Peyer's patch (tissue), 4 donors: Measurements from ENCODE around the gene BSN. TPM values are rescaled to one million over a fixed set of nuclear protein-coding genes. Genes with fewer than 3 reads are reported as not detected.

Experiments used
- DNase-seq, 3 donors: peaks; one replicate each; pipeline ENCODE4 v3.0.0-alpha.2; 2017 to 2019
- H3K27ac ChIP-seq, 4 donors: fragments of 200-600 bp; sonication (generic); one replicate each; pipeline ENCODE4 v1.5.1; 2016 to 2019
- H3K27me3 ChIP-seq, 2 donors: fragments of 200-600 bp; sonication (generic); one replicate each; pipeline ENCODE4 v1.5.1; 2019
- H3K36me3 ChIP-seq, 3 donors: fragments of 200-600 bp; sonication (generic); one replicate each; pipeline ENCODE4 v1.5.1; 2016 to 2019
- H3K4me1 ChIP-seq, 4 donors: fragments of 200-600 bp; sonication (generic); one replicate each; pipeline ENCODE4 v1.5.1; 2016 to 2019
- H3K4me3 ChIP-seq, 4 donors: fragments of 200-600 bp; sonication (generic); 1 replicate in 3 of 4; 2 replicates in 1 of 4; pipeline ENCODE4 v1.5.1; 2016 to 2019; ENCODE audit warnings: mild to moderate bottlenecking in 1 of 4
- H3K9me3 ChIP-seq, 4 donors: fragments of 200-600 bp; sonication (generic); one replicate each; pipeline ENCODE4 v1.5.1; 2016 to 2019; ENCODE audit warnings: mild to moderate bottlenecking in 1 of 4
- POLR2A ChIP-seq, 2 donors: fragments of 450-650 bp; IDR thresholded peaks; one replicate each; pipeline ENCODE4 v1.5.1; 2017; ENCODE audit warnings: antibody characterized with exemption in 2 of 2, mild to moderate bottlenecking in 2 of 2, moderate library complexity in 2 of 2
- total RNA-seq, 4 donors: library from RNA; depleted of rRNA; stranded (reverse); fragments of >200 nt; gene quantifications; one replicate each; pipeline ENCODE4 v1.1.0, GENCODE V29; 2016
- TF ChIP-seq, protein P1 (sequence below), 6 experiments: fragments of 450-650 bp in 4 of 6; fragments of 200-600 bp in 2 of 6; sonication (generic) in 1 of 6; IDR thresholded peaks; one replicate each; pipeline ENCODE4 v1.5.1; 2017 to 2019; ENCODE audit warnings: antibody characterized with exemption in 6 of 6, mild to moderate bottlenecking in 3 of 6, moderate library complexity in 1 of 6

The BSN gene
- total RNA-seq, 4 donors from 2014 or later, result 0.18 to 3.3 (median 0.85) TPM

DNA sequence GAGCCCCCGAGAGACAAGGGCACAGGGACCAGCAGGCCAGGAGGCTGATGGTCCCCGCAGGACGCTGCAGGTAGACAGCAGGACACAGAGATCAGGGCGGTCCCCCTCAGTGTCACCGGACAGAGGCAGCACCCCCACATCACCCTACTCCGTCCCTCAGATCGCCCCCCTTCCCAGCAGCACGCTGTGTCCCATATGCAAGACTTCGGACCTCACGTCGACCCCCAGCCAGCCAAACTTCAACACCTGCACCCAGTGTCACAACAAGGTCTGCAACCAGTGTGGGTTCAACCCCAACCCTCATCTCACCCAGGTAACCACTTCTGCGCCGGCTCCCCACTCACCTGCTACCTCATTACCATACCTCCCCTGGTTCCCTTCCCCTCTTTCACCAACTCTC, 70.8 kb downstream of the BSN start:
- TF ChIP-seq, protein P1, sequence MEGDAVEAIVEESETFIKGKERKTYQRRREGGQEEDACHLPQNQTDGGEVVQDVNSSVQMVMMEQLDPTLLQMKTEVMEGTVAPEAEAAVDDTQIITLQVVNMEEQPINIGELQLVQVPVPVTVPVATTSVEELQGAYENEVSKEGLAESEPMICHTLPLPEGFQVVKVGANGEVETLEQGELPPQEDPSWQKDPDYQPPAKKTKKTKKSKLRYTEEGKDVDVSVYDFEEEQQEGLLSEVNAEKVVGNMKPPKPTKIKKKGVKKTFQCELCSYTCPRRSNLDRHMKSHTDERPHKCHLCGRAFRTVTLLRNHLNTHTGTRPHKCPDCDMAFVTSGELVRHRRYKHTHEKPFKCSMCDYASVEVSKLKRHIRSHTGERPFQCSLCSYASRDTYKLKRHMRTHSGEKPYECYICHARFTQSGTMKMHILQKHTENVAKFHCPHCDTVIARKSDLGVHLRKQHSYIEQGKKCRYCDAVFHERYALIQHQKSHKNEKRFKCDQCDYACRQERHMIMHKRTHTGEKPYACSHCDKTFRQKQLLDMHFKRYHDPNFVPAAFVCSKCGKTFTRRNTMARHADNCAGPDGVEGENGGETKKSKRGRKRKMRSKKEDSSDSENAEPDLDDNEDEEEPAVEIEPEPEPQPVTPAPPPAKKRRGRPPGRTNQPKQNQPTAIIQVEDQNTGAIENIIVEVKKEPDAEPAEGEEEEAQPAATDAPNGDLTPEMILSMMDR (IDR thresholded peaks at IDR 0.05), result no peak
- no peak for TF ChIP-seq POLR2A (IDR thresholded peaks at IDR 0.05)
- no peaks in the 10 kb centered on the region for H3K36me3 ChIP-seq
- no peaks in the 10 kb centered on the region for H3K4me1 ChIP-seq
- no peaks in the 10 kb centered on the region for H3K9me3 ChIP-seq
- H3K27ac ChIP-seq, result no peak overlapping the region
- no peak for DNase-seq
- H3K27me3 ChIP-seq, result no peaks in the 10 kb centered on the region
- H3K4me3 ChIP-seq, result no peak overlapping the region

DNA sequence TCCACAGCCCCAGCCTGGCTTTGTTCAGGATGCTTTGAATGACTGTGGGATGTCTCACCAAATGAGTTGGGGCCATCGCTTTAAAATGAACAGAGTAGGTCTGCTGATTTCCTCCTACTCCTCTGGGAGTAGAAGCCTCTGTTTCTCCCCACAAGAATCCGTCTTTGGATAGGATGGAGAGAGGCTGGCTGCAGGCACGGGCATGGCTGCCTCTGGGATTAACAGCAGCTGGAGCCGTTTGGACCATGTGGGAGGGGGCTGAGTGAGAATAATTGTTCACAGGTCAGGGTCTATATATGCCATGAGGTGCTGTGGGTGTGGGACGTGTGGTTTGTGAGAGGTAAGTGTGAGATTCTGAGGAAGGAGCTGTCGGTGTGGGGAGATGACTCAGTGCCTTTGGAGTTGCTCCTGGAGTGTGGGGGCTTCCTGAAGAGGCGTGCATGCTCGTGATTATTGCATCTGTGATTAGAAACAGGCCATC, 71.9 kb downstream of the BSN start:
- Histone ChIP-seq H3K27me3 (no peaks in the 10 kb centered on the region), H3K4me1 (no peaks in the 10 kb centered on the region), H3K36me3 (no peaks in the 10 kb centered on the region), H3K27ac (no peak overlapping the region), H3K9me3 (no peaks in the 10 kb centered on the region), H3K4me3 (no peak overlapping the region)
- DNase-seq, result no peak
- TF ChIP-seq, protein P1 (IDR thresholded peaks at IDR 0.05), result no peak
- TF ChIP-seq POLR2A (IDR thresholded peaks at IDR 0.05), result no peak

DNA sequence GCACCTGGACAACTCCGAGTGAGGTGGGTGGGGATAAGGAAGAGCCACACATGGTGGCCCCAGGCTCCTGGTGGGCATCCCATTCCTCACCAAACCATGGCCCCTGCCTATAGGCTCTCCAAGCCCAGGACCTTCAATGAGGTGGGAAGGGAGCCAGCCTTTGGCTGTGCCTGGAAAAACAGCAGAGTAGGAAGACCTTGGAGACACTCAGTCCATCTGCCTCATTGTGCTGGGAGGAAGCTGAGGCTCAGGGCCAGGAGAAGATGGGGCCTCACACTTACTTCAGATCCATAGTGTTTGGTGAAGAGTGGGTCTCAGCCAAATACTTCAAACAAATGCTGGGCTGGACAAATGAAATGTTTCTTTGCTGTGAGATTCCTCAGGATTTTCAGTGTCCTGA, 72.5 kb downstream of the BSN start:
- H3K4me3 ChIP-seq, result no peak overlapping the region
- H3K36me3 ChIP-seq, result no peaks in the 10 kb centered on the region
- H3K9me3 ChIP-seq, result no peaks in the 10 kb centered on the region
- DNase-seq, result no peak
- H3K27ac ChIP-seq, result no peak overlapping the region
- H3K4me1 ChIP-seq, result no peaks in the 10 kb centered on the region
- TF ChIP-seq, protein P1 (IDR thresholded peaks at IDR 0.05), result no peak
- no peaks in the 10 kb centered on the region for H3K27me3 ChIP-seq

DNA sequence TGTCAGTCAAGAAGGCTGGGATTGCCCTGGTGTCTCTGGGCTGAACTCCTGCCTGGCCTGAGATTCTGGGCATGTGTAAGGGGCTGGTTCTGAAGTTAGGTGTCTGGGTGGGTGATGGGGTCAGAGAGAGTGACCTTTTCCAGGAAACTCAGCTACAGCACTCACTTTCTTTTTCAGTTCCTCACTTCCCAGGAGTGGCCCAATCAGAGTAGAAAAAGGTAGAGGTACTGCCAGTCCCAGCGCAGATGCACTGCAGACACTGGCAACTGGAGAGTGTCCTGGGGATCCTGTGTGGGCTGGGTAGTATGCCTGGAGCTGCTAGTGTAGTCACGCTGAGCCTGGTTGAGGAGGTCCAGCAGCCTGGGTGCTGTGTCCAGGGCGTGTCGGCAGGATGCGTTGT, 73.4 kb downstream of the BSN start:
- Histone ChIP-seq H3K4me3 (no peak overlapping the region), H3K4me1 (no peaks in the 10 kb centered on the region), H3K27me3 (no peaks in the 10 kb centered on the region), H3K27ac (no peak overlapping the region), H3K36me3 (no peaks in the 10 kb centered on the region), H3K9me3 (no peaks in the 10 kb centered on the region)
- TF ChIP-seq POLR2A (IDR thresholded peaks at IDR 0.05), result no peak
- TF ChIP-seq, protein P1 (IDR thresholded peaks at IDR 0.05), result no peak
- DNase-seq, result no peak

DNA sequence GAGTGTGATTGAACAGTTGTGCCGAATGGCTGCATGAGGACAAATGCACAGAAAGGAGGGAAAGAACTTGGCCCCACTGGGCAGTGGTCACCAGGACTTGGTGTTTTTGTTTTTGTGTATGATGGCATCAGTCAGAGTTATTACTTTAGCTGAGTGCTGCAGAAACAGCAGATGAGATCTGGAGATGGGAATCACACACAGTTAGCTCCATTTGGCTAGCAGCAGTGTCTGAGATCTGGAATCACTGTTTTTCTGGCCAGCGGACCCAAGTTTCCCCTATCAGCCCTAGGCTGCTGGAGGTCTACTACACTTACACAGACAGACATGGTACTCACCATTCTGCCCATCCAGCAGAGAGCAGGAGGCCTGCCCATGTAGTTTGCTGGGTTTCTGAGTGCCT, 74.0 kb downstream of the BSN start:
- H3K9me3 ChIP-seq, result no peaks in the 10 kb centered on the region
- H3K4me1 ChIP-seq, result no peaks in the 10 kb centered on the region
- no peaks in the 10 kb centered on the region for H3K36me3 ChIP-seq
- TF ChIP-seq POLR2A (IDR thresholded peaks at IDR 0.05), result no peak
- TF ChIP-seq, protein P1 (IDR thresholded peaks at IDR 0.05), result no peak
- no peak overlapping the region for H3K27ac ChIP-seq
- no peak for DNase-seq
- no peak overlapping the region for H3K4me3 ChIP-seq
- no peaks in the 10 kb centered on the region for H3K27me3 ChIP-seq

DNA sequence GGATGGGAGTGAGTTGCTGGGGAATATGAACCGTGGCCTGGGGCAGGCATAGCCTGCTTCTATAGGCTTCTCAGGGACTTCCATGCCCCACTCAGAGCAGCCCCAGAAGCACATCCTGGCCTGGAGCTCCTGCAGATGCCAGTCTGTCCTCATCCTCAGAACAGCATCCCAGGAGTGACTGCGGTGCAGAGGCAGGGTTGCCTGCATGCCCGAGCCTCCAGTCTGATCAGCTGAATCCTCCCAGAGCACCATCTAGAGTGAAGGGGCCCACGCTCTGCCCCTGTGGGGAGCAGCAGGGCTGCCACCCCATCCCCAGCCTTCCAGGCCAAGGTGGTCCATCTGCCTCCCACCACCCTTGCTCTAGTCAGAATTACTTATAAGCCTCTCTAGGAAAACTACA, 75.2 kb downstream of the BSN start:
- Histone ChIP-seq H3K9me3 (no peaks in the 10 kb centered on the region), H3K36me3 (no peaks in the 10 kb centered on the region), H3K27me3 (no peaks in the 10 kb centered on the region), H3K4me3 (no peak overlapping the region), H3K27ac (no peak overlapping the region), H3K4me1 (no peaks in the 10 kb centered on the region)
- DNase-seq, result no peak
- TF ChIP-seq, protein P1 (IDR thresholded peaks at IDR 0.05), result no peak
